ENCODE measurements around the gene MSI2.

- TF ChIP-seq, protein P1, sequence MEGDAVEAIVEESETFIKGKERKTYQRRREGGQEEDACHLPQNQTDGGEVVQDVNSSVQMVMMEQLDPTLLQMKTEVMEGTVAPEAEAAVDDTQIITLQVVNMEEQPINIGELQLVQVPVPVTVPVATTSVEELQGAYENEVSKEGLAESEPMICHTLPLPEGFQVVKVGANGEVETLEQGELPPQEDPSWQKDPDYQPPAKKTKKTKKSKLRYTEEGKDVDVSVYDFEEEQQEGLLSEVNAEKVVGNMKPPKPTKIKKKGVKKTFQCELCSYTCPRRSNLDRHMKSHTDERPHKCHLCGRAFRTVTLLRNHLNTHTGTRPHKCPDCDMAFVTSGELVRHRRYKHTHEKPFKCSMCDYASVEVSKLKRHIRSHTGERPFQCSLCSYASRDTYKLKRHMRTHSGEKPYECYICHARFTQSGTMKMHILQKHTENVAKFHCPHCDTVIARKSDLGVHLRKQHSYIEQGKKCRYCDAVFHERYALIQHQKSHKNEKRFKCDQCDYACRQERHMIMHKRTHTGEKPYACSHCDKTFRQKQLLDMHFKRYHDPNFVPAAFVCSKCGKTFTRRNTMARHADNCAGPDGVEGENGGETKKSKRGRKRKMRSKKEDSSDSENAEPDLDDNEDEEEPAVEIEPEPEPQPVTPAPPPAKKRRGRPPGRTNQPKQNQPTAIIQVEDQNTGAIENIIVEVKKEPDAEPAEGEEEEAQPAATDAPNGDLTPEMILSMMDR (IDR thresholded peaks at IDR 0.05), result no peak
- no peak for TF ChIP-seq POLR2A (IDR thresholded peaks at IDR 0.05)
Observed at GRCh38 chr17:57436565-57436964, 180.2 kb downstream of the MSI2 start.
